Stimulated activated CD4-positive, alpha-beta T cell treated with anti-CD3 and anti-CD28 coated beads, Interleukin-12 subunit alpha, Interleukin-12 subunit beta, amount 100 ng/mL, for 24 hours (primary cell): ENCODE results near the gene ALKBH8.
A peak's percentile ranks its signal among the peaks of the same experiment; 100 is the strongest.
"Not testable (repeated sequence)": the region's sequence is repeated elsewhere in the genome, so short reads cannot be mapped to it uniquely, and the experiment has no call there.

Source experiments
- DNase-seq, 2 experiments: peaks; one replicate each; pipeline ENCODE4 v3.0.0-alpha.2; 2020; ENCODE audit warnings: low read depth in 2 of 2

The ALKBH8 gene

DNA sequence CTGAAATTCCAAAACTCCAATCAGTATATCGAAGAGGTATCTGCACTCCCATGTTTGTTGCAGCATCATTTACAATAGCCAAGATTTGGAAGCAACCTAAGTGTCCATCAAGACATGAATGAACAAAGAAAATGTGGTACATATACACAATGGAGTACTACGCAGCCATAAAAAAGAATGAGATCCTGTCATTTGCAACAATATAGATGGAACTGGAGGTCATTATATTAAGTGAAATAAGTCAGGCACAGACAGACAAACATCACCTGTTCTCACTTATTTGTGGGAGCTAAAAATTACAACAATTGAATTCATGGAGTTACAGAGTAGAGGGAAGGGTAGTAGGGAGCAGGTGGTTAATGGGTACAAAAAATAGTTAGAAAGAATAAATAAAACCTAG lies 13.6 kb upstream of the ALKBH8 start:
- not testable (repeated sequence) for DNase-seq

DNA sequence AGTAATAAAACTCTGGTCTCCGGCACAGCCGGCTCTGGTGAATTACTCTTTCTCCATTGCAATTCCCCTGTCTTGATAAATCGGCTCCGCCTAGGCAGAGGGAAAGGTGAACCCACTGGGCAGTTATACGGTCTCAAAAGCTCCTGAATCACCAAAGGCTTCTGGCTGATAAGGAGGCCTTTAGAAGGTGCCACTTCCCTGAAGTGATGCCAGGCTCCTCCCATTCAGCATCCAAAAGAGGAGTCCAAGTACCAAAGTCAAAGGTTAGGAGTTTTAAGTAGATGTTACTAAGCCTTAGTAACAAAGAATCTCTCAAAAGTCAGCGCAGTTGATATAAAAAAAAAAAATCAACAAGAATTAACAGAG lies 11.8 kb upstream of the ALKBH8 start:
- DNase-seq = no peak

GRCh38 chr11:107576497-107577345 lies 11.2 kb upstream of the ALKBH8 start:
- DNase-seq = peak in 1 of 2 experiments; percentile 56

DNA sequence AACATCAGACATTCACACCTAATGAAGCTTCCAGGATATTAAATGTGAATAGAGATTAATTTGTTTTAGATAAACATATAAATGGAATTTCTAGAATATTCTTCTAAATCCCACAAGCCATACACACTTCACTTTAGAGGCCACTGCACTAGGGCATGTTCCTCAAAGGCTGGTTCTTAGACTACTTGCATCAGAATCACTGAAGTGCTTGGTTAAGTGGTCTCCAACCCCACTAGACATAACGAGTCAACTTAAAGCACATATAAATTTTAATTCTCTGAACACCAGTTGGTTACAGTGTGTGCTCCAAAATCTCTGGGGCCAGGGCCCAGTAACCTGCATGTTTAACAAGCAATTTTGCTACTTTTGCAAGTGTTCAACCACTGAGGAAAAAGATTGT lies 7.9 kb upstream of the ALKBH8 start:
- DNase-seq = no peak

DNA sequence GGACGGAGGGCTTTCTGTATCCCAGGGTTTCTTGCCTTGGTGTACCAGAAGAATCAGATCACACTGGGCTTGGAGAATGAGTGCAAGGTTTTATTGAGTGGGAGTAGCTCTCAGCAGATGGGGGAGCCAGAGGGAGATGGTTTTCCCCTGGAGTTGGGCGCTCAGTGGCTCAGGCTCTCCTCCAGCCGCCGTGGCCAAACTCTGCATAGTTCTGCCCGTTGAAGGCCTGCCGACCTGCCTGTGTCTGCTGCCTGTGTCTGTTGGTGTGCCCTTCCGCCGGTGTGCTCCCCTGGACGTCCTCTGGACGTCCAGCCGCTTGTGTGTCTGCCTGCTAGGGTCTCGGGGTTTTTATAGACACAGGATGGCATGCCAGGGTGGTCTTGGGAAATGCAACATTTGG lies 4.5 kb upstream of the ALKBH8 start:
- no peak for DNase-seq

DNA sequence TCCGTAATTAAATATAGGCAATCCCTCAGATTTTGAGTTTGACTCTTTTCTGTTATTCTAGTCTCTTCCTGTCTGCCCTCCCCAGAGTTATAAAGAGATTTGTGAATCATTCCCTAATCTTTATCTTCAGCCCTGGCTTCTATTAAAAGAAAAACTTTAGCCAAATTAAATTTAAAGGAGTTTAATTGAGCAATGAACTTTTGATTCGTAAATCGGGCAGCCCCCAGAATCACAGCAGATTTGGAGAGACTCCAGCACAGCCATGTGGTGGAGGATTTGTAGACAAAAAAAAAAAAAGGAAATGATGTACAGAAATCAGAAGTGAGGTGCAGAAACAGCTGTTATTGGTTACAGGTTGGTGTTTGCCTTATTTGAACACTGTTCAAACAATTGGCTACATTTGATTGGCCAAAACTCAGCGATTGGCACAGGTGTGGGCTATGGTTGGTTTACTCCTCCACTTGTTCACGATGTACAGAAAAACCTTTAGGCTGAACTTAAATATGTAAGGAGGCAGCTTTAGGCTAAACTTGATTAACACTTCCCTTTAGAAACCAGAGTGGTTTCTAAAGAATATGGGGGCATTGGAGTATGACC lies 2.3 kb upstream of the ALKBH8 start:
- no peak for DNase-seq

GRCh38 chr11:107566569-107566968 lies 1.0 kb upstream of the ALKBH8 start:
- no peak for DNase-seq

DNA sequence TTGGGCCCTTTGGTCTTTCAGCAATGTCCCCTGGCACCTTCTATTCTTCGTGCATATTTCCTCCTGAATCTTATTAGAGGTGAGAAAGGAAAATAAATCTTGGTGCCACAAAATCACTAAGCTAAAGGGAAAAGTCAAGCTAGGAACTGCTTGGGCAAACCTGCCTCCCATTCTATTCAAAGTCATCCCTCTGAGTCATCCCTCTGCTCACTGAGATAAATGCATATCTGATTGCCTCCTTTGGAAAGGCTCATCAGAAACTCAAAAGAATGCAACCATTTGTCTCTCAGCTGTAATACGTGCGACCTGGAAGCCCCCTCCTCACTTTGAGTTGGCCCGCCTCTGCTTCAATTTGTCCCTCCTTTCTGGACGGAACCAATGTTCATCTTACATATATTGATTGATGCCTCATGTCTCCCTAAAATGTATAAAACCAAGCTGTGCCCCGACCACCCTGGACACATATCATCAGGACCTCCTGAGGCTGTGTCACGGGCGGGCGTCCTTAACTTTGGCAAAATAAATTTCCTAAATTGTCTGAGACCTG lies 493 bp upstream of the ALKBH8 start:
- not testable (repeated sequence) for DNase-seq

- DNase-seq = no peak
Observed at GRCh38 chr11:107564877-107565218, 687 bp downstream of the ALKBH8 start.

DNA sequence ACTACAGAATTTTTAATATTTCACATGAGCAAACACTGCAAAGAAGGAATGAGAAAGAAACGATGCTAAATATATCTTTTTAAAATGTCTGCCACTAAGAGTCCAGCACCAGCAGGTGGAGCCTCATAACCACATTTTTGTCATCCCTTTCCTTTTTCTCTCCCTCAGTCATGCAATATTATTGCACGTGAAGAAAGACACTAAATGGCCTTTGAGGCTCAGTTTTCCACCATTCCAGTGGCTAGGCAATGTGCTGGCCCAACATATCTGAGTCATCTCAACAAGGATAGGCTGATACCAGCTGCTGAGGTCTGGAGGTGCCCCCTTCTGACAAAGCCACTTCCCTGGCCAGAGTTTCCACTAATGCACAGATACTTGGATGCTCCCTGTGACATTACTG lies 1.8 kb downstream of the ALKBH8 start:
- no peak for DNase-seq

DNA sequence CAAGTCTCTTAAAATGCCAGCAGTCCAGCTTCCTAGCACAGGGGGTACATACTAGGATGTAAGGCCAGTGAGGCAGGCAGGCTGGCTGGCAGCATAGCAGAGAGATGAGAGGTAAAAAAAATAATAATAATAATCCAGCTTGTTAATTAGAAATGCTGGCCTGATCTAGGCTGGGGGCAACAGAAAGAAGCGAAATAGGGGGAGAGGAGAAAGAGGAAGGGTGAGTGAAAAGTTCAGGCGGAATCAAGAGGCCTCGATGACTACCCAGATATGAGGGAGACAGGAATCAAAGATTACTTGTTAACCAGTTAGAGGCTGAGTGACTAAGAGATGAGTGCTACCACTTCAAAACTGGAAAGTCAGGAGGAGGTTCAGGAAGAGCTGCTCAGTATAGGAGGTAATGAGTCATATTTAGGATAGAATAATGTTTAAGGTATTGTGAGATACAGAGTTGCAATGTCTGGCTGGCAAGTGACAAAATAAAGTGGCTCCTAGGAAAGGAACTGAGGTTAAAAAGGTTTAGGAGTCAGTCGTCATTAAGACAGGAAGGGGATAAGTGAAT lies 2.8 kb downstream of the ALKBH8 start:
- DNase-seq = no peak

DNA sequence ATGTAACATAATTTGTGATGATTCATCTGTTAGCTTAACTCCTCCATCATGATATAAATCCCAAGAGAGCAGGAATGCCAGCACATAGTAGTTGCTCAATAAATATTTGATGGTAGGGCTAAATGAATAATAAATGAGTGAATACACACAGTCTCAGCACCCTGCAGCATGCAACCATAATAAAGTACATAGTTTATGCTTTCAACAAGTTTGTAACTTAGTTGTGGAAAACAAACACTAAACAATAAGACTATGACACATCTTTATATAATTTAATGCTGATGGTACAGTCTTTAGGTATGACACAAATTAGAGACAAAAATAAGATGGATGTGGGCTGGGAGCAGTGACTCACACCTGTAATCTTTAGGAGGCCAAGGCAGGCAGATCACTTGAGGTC lies 3.8 kb downstream of the ALKBH8 start:
- no peak for DNase-seq

- DNase-seq = no peak
Observed at GRCh38 chr11:107550304-107550703, 15.2 kb downstream of the ALKBH8 start.

- no peak for DNase-seq
Observed at GRCh38 chr11:107549954-107550285, 15.6 kb downstream of the ALKBH8 start.

GRCh38 chr11:107549253-107549953 lies 16.1 kb downstream of the ALKBH8 start:
- DNase-seq = no peak

DNA sequence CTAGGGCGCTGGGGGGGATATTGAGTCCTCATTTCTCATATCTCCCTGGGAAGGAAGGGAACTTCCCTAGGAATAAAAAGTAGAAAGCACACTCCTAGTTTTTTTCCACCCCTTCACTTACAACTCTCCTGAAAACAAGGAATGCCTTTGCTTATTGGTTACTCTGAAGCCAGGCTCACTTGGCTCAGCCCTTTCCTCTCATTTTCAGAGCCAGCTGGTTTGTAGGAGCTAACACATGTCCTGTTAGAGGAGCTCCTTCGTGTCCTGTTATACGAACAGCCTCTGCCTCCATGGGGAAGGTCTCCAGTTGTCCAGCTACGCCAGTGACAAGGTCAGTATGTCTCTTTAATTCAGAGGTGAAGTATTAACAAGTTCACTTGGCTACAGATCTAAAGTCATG lies 17.6 kb downstream of the ALKBH8 start:
- DNase-seq = no peak

- DNase-seq = no peak
Observed at GRCh38 chr11:107545101-107545514, 20.4 kb downstream of the ALKBH8 start.

- DNase-seq = no peak
Observed at GRCh38 chr11:107538821-107539220, 26.7 kb downstream of the ALKBH8 start.

GRCh38 chr11:107538239-107538638 lies 27.3 kb downstream of the ALKBH8 start:
- no peak for DNase-seq

- not testable (repeated sequence) for DNase-seq
Observed at GRCh38 chr11:107537155-107537554, 28.4 kb downstream of the ALKBH8 start.

GRCh38 chr11:107526197-107526596 lies 39.3 kb downstream of the ALKBH8 start:
- DNase-seq = no peak

DNA sequence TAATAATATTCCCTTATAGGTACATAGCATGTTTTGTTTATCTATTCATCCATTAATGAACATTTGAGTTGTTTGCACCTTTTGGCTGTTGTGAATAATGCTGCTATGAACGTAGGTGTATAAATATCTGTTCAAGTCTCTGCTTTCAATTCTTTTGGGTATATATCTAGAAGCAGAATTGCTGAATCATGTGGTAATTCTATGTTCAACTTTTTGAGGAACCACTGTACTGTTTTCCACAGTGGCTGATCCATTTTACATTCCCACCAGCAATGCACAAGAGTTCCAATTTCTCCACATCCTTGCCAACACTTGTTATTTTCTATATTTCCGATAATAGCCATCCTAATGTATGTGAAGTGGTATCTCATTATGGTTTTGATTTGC lies 56.7 kb downstream of the ALKBH8 start:
- no peak for DNase-seq
